Forelimb muscle (tissue), 1 donor: Measurements from ENCODE around the gene SRRD. TPM values are rescaled to one million over a fixed set of nuclear protein-coding genes. Genes with fewer than 3 reads are reported as not detected.
"Not testable (repeated sequence)": the region's sequence is repeated elsewhere in the genome, so short reads cannot be mapped to it uniquely, and the experiment has no call there.

Source experiments
- DNase-seq: peaks from one replicate; pipeline ENCODE4 v3.0.0-alpha.2; 2013; ENCODE audit warnings: low read depth
- polyA plus RNA-seq: library from polyadenylated mRNA; unstranded; fragments of 120-200 nt; gene quantifications from one replicate; pipeline ENCODE4 v1.2.1, GENCODE V29; 2013; ENCODE audit not compliant: insufficient read length

Gene SRRD
- polyA plus RNA-seq, 1 donor = 24.1 TPM

- no peak for DNase-seq
Measured at GRCh38 chr22:26517429-26517828, 33.8 kb downstream of the SRRD start.

- DNase-seq = no peak
Measured at GRCh38 chr22:26522012-26522411, 38.3 kb downstream of the SRRD start.

GRCh38 chr22:26522592-26522991, 38.9 kb downstream of the SRRD start:
- DNase-seq = no peak

- DNase-seq = no peak
Measured at GRCh38 chr22:26524870-26525269, 41.2 kb downstream of the SRRD start.

- DNase-seq = no peak
Measured at GRCh38 chr22:26525946-26526564, 42.4 kb downstream of the SRRD start.

GRCh38 chr22:26527167-26527566, 43.5 kb downstream of the SRRD start:
- DNase-seq = no peak

GRCh38 chr22:26527574-26528465, 44.1 kb downstream of the SRRD start:
- no peak for DNase-seq

GRCh38 chr22:26528518-26528917, 44.8 kb downstream of the SRRD start:
- not testable (repeated sequence) for DNase-seq

- no peak for DNase-seq
Measured at GRCh38 chr22:26529345-26529744, 45.7 kb downstream of the SRRD start.

- DNase-seq = no peak
Measured at GRCh38 chr22:26534171-26534855, 50.6 kb downstream of the SRRD start.

GRCh38 chr22:26534874-26535602, 51.4 kb downstream of the SRRD start:
- no peak for DNase-seq

- no peak for DNase-seq
Measured at GRCh38 chr22:26535603-26535908, 51.9 kb downstream of the SRRD start.

- DNase-seq = no peak
Measured at GRCh38 chr22:26536056-26536761, 52.5 kb downstream of the SRRD start.

GRCh38 chr22:26536762-26537134, 53.1 kb downstream of the SRRD start:
- no peak for DNase-seq

- DNase-seq = no peak
Measured at GRCh38 chr22:26540119-26540518, 56.4 kb downstream of the SRRD start.

- DNase-seq = no peak
Measured at GRCh38 chr22:26541167-26541819, 57.6 kb downstream of the SRRD start.

GRCh38 chr22:26542831-26543230, 59.2 kb downstream of the SRRD start:
- no peak for DNase-seq
